GM23248 (cell line): ENCODE results near the gene SH3RF1.

Experiments
- EZH2 ChIP-seq: fragments of 200-600 bp; sonication (generic); IDR thresholded peaks from 2 replicates; pipeline ENCODE4 v1.6.1; 2018; ENCODE audit warnings: antibody characterized with exemption, mild to moderate bottlenecking; ENCODE audit not compliant: insufficient read depth, poor library complexity, severe bottlenecking
- EZH2phosphoT487 ChIP-seq: fragments of 200-600 bp; sonication (generic); IDR thresholded peaks from 2 replicates; pipeline ENCODE4 v1.6.1; 2018; ENCODE audit warnings: antibody characterized with exemption, moderate library complexity, mild to moderate bottlenecking, low read depth; ENCODE audit not compliant: insufficient read depth

- TF ChIP-seq EZH2phosphoT487 (no peak), EZH2 (no peak)
Measured at GRCh38 chr4:169066934-169067333, 203.8 kb downstream of the SH3RF1 start.
